Epithelial cell of proximal tubule (primary cell): ENCODE results near the gene CTAGE15. TPM values are rescaled to one million over a fixed set of nuclear protein-coding genes. Genes with fewer than 3 reads are reported as not detected.
"Not testable (repeated sequence)": the region's sequence is repeated elsewhere in the genome, so short reads cannot be mapped to it uniquely, and the experiment has no call there.

Experiments
- DNase-seq: peaks from one replicate; pipeline ENCODE4 v3.0.0-alpha.2; 2011; ENCODE audit warnings: low read depth
- H3K4me3 ChIP-seq: 2 replicates; pipeline ENCODE4 v1.5.1; 2011; ENCODE audit warnings: low read depth, mild to moderate bottlenecking, low read length
- total RNA-seq: library from RNA; depleted of rRNA; stranded (reverse); fragments of >200 nt; gene quantifications from 2 replicates; pipeline ENCODE4 v1.2.3, GENCODE V29; 2015
- TF ChIP-seq, protein P1 (sequence below): conservative IDR thresholded peaks from 2 replicates; pipeline ENCODE4 v1.5.1; 2012; ENCODE audit warnings: low read depth, mild to moderate bottlenecking, low read length

CTAGE15 gene, protein sequence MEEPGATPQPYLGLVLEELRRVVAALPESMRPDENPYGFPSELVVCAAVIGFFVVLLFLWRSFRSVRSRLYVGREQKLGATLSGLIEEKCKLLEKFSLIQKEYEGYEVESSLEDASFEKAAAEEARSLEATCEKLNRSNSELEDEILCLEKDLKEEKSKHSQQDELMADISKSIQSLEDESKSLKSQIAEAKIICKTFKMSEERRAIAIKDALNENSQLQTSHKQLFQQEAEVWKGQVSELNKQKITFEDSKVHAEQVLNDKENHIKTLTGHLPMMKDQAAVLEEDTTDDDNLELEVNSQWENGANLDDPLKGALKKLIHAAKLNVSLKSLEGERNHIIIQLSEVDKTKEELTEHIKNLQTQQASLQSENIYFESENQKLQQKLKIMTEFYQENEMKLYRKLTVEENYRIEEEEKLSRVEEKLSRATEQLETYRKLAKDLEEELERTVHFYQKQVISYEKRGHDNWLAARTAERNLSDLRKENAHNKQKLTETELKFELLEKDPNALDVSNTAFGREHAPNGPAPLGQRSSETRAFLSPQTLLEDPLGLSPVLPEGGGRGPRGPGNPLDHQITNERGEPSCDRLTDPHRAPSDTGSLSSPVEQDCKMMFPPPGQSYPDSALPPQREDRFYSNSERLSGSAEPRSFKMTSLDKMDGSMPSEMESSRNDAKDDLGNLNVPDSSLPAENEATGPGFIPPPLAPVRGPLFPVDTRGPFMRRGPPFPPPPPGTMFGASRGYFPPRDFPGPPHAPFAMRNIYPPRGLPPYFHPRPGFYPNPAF
- 0.65 and 1.3 TPM in 2 replicates for total RNA-seq

DNA sequence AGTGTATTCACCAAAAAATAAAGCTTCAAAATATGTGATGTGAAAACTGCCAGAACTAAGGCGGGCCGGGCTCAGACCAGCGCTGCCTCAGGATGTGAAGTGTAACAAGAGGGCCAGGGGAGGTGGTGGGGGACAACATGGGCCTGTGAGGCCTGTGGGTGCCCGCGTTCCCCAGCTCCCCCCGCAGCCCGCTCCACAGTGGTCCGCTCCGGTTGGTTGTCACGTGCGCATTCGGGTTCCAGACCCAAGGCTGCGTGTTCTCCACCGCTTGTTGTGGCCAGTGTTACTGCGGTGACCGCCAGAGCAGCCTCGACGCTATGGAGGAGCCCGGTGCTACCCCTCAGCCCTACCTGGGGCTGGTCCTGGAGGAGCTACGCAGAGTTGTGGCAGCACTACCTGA lies at the start of gene CTAGE15:
Gene CTAGE15 (plus strand): TSS at position 301 of the 400 bp plus-strand sequence. CDS start 17 bp downstream, at position 318.
- H3K4me3 ChIP-seq, DNase-seq: not testable (repeated sequence)

DNA sequence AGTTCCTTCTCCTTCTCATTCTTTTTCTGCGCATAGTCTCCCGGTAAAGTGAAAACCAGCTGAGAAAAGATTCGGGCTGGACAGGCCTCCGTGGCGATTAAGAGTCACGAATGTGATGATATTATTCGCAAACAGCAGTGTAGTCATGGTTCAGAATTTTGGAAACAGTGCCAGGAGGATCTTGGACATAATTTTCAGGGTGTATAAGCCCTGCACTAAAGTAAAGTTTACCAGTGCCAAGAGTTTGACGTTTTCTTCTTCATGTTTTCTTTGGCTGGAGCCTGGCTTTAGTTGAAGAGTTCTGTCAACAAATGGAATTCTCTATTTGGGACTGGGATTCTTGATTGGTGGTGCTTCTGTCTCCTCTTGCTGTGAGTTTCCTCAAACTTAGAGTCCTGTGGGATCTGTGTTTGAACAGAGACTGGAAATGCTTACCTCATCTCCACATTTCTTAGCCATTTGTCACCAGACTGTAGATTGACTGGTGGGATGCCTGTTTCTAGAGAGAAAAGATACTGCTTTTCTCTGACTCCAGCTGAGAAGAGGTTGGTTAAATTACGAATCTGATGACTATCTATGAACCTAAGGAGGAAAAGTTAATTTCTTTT lies 49.2 kb upstream of the CTAGE15 start:
- H3K4me3 ChIP-seq, DNase-seq: not testable (repeated sequence)

DNA sequence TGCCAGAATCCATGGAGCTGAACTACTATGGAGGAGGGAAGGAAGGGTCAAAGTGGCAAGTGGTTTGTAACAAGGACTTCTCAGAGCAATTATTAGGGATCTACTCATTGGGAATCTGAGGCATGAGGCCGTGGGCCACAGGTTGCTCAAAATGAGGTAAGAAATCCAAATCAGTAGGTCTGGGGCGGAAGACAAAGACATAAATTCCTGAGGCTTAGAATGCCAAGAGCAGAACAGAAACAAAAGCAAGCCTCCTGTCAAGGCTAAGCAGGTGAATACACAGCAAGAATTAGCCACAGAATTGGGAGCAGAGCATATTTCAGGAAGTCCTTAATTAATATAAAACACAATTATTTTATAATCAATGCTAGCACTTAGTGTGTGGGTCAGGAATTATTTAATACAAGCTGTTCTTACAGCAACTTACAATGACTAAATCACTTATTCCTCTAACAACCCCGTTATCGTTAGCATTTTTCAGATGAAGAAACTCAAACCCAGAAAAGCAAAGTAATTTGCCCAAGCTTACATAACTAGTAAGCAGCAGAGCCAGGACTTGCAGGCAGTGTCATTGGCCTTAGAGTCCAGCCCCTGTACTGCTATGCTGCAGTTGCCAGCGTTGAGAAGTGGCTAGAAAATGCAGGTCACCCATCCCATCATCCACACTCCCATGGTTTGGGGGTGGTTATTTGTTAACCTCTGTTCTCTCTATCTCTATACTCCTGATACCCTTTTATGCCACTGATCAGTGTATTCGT lies 40.3 kb upstream of the CTAGE15 start:
- H3K4me3 ChIP-seq, DNase-seq: not testable (repeated sequence)

DNA sequence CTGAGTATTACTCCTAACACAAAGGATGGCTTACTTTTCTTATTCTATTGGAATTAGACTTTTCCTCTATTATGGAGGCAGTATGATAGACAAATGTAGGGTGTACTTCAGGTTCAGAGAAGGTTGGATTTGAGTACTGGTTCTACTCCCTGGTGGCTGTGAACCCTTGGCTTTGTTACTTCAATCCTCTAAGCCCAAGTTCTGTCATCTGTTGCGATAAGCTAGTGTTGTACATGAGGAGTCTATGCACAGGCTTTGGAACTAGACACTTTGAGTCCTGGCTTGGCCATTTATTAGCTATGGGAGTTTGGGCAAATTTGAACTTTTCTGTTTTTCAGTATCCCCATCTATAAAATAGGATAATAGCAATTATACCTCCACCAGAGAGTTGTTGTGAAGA lies 39.7 kb upstream of the CTAGE15 start:
- not testable (repeated sequence) for DNase-seq, H3K4me3 ChIP-seq

DNA sequence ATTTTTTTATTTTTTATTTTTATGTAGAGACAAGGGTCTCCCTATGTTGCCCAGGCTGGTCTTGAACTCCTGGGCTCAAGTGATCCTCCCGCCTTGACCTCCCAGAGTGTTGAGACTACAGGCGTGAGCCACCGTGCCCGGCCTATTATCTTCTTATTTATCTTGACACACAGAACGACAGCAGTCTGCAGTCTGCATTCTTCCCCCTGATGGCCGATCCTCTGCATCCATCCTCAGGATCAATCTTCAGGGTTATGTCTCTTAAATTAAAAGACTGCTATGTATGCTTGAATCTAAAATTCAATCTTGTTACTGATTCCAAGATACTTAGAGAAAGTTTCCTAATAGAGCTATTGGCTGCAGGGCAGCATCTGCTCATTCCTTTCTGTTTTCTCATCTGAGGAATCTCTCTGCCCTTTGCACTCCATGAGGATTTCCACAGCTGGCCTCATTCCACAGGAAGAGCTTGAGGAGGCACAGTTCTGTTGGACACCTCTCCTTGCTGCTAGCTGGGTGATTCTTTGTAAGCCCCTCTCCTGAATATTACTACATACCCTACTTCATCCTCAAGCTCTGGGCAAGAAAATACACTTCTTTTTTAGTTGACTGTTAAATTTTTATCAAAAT lies 38.3 kb upstream of the CTAGE15 start:
- DNase-seq, H3K4me3 ChIP-seq: not testable (repeated sequence)

DNA sequence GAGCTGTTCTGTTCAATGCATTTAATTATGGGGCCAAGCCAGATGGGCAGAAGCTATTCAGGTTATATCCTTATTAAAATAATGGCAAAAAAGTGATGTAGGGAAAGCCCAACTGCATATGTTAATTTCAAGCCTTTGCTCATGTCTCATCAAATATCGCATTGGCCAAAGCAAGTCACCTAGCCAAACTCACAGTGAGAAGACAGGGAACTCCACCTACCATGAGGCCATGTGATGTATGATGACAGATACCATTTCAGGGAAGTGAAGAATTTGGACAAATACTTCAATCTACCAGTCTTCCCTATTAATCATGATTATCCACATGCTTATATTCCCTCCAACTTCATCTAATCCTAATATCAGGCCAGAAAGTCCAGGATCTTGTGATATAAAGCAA lies 35.2 kb upstream of the CTAGE15 start:
- H3K4me3 ChIP-seq, DNase-seq: not testable (repeated sequence)

DNA sequence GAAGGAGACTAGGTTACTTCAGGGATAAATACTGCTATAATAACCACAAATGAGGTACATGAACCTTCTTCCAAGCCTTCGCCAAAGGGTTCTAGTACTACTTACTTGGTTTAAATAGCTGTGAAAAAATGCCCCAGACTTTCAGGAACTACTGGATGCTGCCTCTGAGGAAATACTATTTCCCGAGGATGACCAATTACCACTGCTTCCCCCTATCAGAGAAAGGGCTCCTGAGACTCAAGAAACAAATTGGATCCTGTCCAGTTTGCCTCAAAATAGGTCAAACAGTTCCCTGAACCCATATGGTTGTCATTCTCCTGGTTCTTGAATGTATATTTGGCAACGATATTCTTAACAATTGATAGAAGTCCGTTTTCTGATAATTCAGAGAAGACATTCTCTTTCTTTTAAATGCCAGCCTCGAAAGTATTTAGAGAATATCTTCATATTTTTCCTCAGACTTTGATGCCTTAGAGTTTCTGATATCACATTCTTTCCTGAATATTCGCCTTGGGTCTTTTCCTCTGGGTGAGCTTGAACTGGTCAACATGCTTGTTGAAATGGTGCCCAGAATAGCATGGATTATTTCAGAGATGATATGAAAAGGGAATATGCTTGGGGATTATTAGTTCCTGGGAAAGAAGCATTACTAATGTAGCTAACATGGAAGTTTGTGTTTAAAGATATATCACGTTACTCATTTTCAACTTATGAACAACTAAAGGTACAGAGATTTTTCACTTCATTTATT lies 28.1 kb upstream of the CTAGE15 start:
- H3K4me3 ChIP-seq, DNase-seq: not testable (repeated sequence)

DNA sequence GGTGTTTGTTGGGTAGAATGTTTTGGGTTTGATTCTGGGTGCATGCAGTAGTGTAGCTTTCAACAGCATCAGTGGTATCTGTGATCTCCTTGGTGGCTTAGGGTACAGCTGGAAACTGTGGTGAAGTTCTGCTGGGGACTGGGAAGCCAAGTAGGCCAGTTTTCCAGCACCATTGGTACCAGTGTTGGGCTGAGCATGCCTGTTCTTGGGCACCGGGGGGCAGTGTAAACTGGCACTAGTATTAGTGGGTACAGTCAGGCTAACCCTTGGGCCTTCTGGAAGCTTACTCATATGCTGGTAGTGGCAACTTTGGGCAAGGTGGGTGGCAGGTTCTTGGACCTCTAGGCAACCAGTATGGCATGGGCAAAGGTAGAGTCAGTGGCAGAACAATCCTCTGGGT lies 15.6 kb upstream of the CTAGE15 start:
- H3K4me3 ChIP-seq, DNase-seq: not testable (repeated sequence)

DNA sequence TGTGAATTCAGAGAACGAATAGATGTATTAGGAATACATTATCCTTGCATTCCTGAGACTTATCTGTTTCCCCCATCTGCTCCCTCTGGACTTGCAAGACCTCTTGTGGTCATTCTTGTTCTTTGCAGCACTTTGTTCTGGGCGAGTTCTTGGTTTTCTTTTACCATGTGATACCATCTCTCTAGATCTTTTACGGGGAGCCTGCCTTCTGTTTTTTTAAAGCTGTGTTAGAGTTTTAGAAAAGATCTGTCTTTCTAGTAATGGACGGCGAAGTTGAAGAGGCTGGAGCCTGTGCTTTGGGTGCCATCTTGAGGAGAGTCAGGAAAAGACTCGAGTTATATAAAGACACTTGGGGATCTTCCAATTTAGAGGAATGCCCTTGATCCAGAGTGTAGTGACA lies 8.3 kb upstream of the CTAGE15 start:
- TF ChIP-seq, protein P1, sequence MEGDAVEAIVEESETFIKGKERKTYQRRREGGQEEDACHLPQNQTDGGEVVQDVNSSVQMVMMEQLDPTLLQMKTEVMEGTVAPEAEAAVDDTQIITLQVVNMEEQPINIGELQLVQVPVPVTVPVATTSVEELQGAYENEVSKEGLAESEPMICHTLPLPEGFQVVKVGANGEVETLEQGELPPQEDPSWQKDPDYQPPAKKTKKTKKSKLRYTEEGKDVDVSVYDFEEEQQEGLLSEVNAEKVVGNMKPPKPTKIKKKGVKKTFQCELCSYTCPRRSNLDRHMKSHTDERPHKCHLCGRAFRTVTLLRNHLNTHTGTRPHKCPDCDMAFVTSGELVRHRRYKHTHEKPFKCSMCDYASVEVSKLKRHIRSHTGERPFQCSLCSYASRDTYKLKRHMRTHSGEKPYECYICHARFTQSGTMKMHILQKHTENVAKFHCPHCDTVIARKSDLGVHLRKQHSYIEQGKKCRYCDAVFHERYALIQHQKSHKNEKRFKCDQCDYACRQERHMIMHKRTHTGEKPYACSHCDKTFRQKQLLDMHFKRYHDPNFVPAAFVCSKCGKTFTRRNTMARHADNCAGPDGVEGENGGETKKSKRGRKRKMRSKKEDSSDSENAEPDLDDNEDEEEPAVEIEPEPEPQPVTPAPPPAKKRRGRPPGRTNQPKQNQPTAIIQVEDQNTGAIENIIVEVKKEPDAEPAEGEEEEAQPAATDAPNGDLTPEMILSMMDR = peak; percentile 28
- H3K4me3 ChIP-seq, DNase-seq: not testable (repeated sequence)

DNA sequence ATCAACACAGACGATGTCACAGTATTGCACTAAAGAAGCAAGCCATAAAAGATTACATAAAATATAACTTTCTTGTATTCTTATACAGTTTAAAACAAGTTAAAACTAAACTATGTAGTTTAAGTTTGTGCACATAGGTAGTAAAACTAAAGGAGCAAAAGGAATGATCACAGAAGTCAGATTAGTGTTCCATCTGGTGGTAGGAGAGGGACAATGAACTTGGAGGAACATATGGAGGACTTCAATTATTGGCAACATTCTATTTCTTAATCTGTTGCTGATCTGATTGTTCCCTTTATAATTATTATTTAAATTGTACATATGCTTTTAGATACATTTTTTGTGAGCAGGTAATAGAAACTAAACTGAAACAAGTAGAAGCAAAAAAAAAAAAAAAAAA lies 5.6 kb upstream of the CTAGE15 start:
- not testable (repeated sequence) for DNase-seq, H3K4me3 ChIP-seq

DNA sequence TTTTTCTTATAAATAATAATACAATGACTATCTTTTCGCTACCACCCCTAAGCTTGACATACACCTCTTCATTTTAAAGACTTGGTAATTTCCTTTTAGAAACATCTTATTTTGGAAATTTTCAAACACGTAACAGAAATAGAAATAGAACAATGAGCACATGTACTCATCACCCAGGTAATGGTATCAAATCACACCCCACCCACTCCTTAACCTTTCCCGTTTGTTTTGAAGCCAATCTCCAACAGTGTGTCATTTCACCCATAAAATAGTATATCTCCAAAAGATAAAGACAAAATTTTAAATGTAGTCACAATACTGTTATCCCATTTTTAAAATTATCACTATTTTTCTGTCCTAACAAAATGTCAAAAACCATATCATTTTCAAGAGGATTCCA lies 16.6 kb downstream of the CTAGE15 start:
- not testable (repeated sequence) for DNase-seq, H3K4me3 ChIP-seq

DNA sequence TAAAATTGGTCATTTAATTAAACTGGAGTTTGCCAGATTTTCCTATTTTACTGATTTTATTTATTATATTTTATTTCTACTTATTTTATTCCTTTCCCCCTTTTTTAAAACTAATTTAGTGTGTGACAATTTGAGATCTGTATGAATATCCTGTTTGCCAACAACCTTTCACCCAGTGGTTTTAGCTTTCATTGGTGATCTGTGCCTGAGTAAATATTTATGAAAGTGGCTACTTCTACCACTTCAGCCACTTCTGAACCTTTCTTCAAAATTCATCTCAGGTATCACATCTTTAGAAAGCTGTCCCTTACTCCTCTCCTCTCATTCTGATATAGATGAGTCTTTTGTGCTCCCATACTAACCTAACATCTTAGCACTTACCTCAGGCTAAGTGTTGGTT lies 18.3 kb downstream of the CTAGE15 start:
- DNase-seq, H3K4me3 ChIP-seq: not testable (repeated sequence)

DNA sequence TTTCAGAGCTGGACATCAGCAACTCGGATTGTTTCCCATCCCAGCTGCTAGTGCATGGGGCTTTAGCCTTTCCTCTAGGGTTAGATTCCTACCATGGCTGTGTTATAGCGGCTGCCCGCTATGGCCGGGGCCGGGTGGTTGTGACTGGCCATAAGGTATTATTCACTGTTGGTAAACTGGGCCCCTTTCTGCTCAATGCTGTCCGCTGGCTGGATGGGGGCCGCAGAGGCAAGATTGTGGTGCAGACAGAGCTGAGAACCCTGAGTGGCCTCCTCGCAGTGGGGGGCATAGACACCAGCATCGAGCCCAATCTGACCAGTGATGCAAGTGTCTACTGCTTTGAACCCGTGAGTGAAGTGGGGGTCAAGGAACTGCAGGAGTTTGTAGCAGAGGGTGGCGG lies 26.5 kb downstream of the CTAGE15 start:
- not testable (repeated sequence) for H3K4me3 ChIP-seq, DNase-seq

DNA sequence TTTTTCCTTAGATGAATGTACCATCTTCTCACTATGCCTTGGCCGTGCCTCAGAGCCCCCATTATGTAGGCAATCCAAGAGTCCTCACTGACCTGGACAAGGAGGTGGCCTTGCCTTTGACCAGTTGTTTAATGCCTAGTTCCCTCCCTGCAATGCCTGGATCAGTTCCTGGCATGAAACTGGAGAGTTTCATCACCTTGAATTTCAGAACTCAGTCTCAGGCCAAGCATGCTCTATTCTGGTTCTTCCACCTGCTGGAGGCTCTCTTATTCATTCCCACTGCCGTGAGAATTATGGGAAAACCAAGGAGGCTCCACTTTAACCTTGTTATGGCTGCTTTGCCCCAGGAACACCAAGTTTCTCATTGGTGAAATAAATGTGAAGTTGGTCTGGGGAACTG lies 31.9 kb downstream of the CTAGE15 start:
- DNase-seq, H3K4me3 ChIP-seq: not testable (repeated sequence)

DNA sequence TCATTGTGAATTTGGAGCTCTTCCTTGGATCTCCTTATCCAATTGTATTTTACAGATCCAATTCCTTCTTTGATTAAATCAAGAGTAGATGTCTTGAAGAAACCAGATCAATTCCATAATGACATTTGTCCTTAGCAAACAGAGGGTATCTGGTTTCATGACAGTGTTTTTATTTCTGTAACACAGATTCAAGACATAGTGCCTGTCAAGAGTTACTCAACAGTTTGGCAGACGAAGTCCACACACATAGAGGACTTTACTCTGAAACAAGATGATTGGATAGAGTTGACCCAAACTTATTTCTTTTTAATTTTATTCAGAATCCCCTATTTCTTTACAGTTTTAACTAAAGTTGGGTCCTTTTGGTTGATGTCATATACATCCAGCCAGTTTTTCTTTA lies 34.5 kb downstream of the CTAGE15 start:
- DNase-seq = not testable (repeated sequence)

More for the DNA sequence above, 34.5 kb downstream of the CTAGE15 start:
- H3K4me3 ChIP-seq = not testable (repeated sequence)
